ENCODE data around the gene ATR.

Gene ATR

DNA sequence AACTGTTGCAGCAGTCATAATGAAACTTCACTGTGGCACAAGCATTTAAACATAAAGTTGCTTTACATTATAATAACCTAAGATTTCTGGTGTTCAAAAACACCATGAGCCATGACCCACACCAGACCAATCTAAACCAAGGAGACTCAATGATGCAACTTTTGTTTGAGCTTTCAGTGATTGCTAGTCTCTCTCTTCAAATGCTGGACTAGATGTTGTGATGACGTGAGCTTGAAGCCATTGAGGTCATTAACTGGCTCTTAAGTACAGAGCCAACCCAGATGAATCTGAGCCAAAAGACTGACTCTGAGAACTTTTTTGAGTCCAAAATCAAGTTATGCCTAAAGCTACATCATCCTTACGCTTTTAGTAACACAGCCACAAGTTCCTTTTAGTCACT lies 36.5 kb downstream of the ATR start:
- TF ChIP-seq, protein P1, sequence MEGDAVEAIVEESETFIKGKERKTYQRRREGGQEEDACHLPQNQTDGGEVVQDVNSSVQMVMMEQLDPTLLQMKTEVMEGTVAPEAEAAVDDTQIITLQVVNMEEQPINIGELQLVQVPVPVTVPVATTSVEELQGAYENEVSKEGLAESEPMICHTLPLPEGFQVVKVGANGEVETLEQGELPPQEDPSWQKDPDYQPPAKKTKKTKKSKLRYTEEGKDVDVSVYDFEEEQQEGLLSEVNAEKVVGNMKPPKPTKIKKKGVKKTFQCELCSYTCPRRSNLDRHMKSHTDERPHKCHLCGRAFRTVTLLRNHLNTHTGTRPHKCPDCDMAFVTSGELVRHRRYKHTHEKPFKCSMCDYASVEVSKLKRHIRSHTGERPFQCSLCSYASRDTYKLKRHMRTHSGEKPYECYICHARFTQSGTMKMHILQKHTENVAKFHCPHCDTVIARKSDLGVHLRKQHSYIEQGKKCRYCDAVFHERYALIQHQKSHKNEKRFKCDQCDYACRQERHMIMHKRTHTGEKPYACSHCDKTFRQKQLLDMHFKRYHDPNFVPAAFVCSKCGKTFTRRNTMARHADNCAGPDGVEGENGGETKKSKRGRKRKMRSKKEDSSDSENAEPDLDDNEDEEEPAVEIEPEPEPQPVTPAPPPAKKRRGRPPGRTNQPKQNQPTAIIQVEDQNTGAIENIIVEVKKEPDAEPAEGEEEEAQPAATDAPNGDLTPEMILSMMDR (IDR thresholded peaks at IDR 0.05; ENCODE audit: borderline replicate concordance, control extremely low read depth, extremely low read depth, insufficient read depth, missing control alignments), result no peak
- in situ Hi-C loops (cut with MboI; ENCODE audit: low sequenced_read_pairs, unreplicated experiment), result no loop called here
- DNase-seq (ENCODE audit: low spot score), result no peak

DNA sequence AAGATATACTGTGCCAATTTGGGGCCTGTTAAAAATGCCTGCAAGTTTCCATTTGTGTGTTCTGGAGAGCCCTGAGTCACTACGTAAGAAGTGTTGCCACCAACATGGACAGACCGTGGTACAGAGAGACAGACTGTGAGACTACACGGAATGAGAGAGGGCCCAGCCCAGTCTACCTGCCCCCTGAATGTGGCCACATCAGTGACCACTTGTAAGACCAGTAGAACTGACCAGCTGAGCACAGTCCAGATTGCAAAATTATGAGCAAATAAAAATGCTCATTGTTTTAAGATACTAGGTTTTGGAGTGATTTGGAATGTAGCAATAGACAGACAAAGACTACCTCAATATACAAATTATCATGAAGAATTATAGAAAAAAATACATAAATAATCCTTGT lies 42.0 kb downstream of the ATR start:
- TF ChIP-seq, protein P1 (IDR thresholded peaks at IDR 0.05; ENCODE audit: borderline replicate concordance, control extremely low read depth, extremely low read depth, insufficient read depth, missing control alignments), result no peak
- in situ Hi-C loops (cut with MboI; ENCODE audit: low sequenced_read_pairs, unreplicated experiment), result no loop called here
- DNase-seq (ENCODE audit: low spot score), result no peak

DNA sequence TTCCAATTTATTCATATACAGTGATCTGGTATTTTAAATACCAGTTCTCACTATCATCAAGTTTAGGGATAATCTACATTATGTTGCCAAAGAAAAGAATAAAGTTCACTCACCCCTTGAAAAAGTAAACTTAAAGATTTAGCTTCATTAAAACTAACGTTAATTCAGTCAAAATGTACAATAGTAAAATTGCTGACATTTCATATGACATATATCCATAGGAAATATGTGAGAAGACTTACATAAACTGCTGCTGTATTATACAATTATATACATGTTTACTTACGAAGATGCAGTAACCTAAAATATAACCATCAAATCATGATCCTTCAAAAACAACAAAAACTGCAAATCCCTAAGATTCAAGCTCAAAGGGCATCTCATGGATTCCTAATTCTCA lies 44.0 kb downstream of the ATR start:
- DNase-seq (ENCODE audit: low spot score), result no peak
- TF ChIP-seq, protein P1 (IDR thresholded peaks at IDR 0.05; ENCODE audit: borderline replicate concordance, control extremely low read depth, extremely low read depth, insufficient read depth, missing control alignments), result no peak
- in situ Hi-C loops (cut with MboI; ENCODE audit: low sequenced_read_pairs, unreplicated experiment), result no loop called here

DNA sequence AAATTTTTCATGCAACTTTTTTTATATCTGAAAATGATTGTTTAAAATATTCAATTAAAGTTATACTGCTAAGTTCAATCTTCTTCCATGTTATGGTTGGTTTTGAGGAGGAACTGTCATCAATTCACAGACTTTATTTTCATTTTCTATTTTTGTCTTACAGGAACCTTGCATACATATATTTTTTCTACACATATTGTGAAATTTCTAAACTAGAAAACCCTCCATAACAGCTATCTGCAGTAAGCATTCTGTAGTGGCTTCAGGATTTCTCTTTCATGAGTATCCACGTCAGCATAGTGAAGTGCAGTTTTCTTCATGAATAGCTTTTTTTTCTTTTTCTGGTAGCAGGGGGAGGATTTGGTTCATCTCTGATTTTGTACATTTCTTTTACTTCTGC lies 48.2 kb downstream of the ATR start:
- no peak for DNase-seq (ENCODE audit: low spot score)
- TF ChIP-seq, protein P1 (IDR thresholded peaks at IDR 0.05; ENCODE audit: borderline replicate concordance, control extremely low read depth, extremely low read depth, insufficient read depth, missing control alignments), result no peak
- in situ Hi-C loops (cut with MboI; ENCODE audit: low sequenced_read_pairs, unreplicated experiment), result no loop called here

DNA sequence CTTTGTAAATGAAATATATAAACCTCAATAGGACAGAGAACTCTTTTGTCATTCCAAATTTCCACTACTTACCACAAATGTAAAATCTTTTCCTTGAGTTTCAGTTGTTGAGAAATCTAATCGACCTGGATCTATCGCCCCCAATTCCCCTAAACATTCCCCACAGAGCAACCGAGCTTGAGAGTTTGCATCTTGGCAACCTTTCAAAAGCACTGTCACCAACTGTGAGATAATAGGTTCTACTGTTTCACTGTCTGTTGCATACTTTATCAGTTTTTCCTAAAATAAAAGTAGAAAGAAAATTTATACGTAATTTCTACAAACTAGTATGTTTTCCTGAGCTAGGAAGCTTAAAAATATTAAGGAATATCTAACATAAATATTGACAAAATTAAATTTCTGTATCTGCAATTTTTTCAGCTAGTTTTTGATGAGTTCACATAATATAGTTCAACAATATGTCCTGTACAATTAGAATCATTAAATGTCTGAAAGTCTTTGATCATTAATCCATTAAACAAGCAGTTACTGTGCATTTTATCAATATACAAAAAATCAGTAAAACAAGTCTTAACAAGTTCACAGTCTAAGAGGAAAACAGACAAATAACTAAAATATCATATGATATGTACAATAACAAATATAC lies 54.5 kb downstream of the ATR start:
- TF ChIP-seq, protein P1 (IDR thresholded peaks at IDR 0.05; ENCODE audit: borderline replicate concordance, control extremely low read depth, extremely low read depth, insufficient read depth, missing control alignments), result no peak
- no peak for DNase-seq (ENCODE audit: low spot score)
- in situ Hi-C loops (cut with MboI; ENCODE audit: low sequenced_read_pairs, unreplicated experiment), result no loop called here

DNA sequence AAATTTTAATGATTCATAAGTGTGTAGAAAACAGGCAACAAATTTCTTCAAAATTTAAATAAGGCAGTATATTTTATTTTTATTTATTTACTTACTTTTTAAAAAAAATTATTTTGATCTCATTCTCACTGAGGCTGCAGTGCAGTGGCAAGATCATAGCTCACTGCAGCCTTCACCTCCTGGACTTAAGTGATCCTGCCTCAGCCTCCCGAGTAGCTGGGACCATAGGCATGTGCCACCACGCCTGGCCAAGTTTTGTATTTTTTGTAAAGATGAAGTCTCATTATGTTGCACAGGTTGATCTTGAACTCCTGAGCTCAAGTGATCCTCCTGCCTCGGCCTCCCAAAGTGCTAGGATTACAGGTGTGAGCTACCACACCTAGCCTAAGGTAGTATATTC lies 69.5 kb downstream of the ATR start:
- TF ChIP-seq, protein P1 (IDR thresholded peaks at IDR 0.05; ENCODE audit: borderline replicate concordance, control extremely low read depth, extremely low read depth, insufficient read depth, missing control alignments), result no peak
- in situ Hi-C loops (cut with MboI; ENCODE audit: low sequenced_read_pairs, unreplicated experiment), result no loop called here
- DNase-seq (ENCODE audit: low spot score), result no peak

Data from GM13976 (cell line).